Middle frontal gyrus (tissue), 1 donor: ENCODE data around the gene PRLH.
"Not testable (repeated sequence)": the region's sequence is repeated elsewhere in the genome, so short reads cannot be mapped to it uniquely, and the experiment has no call there.

ENCODE experiments used
- DNase-seq: peaks from one replicate; pipeline ENCODE4 v3.0.0-alpha.2; 2015; ENCODE audit warnings: low spot score; ENCODE audit errors: extremely low spot score

PRLH gene

DNA sequence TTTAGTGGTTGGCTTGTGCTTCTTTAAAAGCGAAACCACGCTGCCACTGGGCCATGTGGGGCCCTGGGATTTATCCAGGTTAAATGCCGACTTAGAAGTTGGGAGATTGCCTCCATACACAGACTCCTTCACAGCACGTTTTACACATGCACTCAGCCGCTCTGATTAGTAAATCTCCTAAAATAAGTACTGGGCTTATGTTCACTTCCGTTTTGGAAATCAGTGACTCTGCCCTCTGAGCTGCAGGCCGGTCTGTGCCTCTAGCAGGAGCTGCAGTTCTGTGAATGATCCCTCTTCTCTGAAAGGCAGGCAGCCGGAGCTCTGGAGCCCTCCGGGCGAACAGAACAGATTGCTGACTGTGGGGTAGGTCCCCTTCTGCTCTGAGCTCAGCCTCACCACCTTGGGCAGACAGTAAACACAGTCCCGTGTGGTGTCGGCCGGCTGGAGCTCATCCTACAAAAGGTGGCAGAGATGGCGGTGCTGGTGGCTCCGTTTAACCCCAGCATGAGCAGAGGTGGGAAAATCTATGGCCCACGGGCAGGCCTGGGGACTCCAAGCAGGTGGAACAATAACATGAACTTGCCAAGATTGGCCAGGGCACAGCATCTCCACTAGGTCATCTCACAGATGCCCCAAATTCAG is 34.0 kb downstream of the PRLH start:
- DNase-seq, result no peak

DNA sequence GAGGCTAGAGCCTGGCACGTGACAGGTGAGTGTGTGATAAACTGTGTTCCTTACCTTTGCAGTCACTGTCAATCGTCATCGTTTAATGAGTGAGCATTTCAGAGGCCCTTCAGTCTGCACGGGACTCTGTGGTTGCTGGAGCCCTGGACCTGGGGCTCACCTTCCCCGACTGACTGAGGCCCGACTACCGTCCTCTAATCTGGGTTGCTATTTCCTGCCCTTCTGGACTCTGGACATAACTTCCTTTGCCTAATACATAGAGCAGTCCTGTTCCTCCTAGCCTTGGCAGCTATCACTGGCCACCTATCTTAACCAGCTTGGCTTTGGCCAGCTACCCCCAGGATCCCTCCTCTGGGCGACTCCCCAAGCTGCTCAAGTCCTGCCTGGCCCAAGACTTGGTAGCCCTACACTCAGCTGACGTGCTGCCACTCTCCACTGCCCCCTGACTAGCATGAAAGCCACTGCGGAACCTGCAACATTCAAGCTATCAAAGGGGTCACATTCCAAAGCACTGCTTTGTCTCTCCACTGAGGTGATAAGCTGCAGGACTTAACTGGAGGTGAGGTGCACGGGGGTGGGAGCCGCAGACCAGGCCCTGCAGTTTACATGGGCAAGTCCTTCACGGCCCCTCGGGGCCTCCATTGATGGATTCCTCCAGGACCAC is 35.2 kb downstream of the PRLH start:
- DNase-seq, result no peak

DNA sequence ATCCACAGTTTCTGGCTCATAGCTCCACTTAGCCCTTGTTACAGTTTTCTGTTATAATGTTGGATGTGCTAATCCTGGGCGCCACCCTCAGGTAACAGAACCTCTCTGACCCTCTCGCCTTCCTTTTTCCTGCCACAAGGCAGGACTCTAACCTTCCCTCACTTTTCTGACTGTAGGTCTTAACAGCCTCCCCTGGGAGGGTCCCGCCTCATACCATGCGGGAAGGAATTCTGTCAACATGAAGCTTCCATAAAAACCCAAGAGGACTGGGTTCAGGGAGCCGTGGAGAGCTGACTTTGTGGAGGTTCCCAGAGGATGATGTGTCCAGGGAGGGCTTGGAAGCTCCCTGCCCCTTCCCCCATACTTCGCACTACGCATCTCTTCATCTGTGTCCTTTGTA is 36.0 kb downstream of the PRLH start:
- DNase-seq, result no peak

DNA sequence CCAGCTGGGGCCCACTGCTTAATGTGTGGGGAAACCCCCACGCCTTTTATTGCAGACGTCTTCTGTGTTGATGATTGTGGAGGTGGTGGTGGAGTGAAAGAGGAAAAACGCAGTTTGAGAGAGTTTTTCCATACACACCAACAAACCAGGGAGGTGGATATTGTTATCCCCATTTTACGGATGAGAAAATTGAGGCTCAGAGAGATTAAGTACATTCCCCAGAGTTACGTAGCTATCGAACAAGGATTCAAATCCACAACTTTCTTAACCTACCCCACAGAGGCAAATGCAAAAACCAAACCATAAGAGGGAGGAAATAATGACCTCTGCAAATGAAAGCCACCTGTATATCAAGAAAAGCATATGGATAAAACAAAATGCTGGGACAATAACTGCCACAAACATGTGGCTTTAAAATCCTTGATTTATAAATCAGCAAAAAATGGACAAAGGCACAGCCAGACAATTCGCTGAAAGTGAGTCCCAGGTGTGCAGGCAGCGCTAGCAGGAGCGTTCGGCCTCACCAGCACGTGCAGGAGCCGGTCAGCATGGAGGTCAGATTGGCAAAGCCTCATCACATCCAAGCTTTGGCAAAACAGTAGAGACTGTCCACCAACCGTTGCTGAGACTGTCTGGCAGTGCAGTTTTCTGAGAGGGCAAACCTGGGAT is 36.8 kb downstream of the PRLH start:
- no peak for DNase-seq

DNA sequence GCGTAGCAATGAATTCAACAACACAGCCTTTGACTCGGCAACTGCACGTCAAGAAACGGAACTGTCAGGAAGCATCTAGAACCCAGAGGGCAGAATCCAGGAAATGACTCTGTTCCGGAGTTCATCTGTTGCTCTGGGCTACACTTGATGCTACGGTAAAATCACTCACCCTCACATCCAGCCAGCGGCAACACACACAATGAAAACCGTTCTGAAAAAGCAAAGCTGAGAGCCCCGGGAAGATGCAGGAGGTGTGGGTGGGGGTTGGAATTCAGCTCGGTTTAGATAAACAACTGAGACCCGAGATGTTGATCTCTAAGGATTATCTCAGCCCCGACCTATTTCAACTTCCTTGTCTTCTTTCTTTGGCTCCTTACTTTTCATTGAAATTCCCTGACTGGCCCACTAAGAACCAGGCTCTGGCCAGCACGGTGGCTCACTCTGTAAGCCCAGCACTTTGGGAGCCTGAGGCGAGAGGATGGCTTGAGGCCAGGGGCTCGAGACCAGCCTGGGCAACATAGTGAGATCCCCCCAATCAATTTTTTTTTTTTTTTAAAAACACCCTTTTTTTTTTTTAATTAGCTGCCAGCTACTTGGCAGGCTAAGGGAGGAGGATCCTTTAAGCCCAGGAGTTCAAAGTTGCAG is 37.5 kb downstream of the PRLH start:
- no peak for DNase-seq

DNA sequence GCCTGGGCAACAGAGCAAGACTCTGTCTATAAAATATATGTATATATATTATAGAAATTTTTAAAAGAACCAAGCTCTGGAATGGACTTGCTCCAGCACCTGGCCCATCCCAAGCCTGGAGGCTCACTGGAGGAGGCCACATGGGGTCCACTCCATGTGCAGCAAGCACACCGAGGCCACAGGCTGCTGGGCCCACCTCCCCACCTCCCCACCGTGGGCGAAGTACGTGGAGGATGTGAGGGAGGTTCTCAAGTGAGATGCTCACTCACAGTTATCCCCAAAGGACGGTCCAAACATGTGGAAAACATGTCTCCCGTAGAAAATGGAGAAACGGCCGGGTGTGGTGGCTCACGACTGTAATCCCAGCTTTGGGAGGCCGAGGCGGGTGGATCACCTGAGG is 38.0 kb downstream of the PRLH start:
- DNase-seq, result no peak

DNA sequence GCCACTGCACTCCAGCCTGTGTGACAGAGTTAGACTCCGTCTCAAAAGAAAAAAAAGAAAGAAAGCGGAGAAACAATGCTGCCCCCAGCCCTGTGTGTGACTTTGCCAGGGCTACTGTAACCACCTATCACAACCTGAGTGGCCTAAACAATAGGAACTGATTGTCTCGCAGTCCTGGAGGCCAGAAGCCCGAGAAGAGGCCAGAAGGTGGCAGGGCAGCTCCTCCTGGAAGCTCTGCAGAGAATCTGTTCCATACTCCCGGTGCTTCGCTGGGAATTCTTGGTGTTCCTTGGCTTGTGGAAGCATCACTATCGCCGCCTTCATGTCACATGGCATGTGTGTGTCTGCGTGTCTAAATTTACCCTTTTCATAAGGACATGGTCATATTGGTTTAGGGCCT is 38.6 kb downstream of the PRLH start:
- no peak for DNase-seq

DNA sequence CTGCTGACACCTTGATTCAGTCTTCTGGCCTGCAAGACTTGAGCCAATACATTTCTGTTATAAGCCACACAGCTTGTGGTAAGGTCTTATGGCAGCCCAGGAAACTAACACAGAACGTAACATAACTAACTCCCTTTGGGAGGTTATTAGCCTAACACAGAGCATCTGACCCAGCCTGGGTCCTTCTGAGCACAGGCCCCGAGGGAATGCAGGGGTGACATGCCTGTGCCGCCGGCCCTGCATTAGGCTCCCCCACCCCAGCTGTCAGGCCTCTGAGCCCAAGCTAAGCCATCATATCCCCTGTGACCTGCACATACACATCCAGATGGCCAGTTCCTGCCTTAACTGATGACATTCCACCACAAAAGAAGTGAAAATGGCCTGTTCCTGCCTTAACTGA is 40.1 kb downstream of the PRLH start:
- DNase-seq, result not testable (repeated sequence)

DNA sequence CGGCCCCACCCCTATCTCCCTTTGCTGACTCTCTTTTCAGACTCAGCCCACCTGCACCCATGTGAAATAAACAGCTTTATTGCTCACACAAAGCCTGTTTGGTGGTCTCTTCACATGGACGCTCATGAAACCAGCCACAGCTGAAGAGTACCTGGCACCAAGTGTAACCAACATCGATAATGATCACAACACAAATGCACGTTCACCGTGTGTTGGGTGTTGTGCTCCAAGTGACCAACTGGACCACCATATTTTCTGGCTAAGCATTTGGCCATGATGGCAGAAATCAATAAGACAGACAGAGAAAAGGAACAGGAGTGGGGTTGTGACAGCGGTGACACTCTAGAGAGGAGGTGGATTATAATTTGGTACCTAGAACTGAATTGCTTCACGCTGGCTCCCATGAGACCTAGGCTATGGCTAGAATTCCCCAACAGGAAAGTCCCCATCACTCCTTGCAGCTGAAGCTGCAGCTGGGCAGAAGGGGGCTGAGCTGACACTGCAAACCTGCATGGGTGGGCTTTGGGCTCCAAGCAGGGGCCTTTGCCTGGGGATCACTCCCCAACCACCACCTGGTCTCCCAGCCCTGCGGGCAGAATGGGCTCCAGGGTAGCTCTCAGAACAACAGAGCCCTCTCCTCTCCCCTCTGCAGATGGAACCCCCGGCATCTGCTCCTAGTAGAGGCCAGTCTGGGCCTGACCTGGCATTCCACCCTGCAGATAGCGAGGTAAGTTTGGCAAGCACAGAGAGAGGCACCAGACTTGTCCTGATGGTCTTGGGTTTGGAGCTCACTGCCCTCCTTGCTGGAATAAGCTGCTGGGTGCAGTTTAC is 46.4 kb downstream of the PRLH start:
- no peak for DNase-seq

DNA sequence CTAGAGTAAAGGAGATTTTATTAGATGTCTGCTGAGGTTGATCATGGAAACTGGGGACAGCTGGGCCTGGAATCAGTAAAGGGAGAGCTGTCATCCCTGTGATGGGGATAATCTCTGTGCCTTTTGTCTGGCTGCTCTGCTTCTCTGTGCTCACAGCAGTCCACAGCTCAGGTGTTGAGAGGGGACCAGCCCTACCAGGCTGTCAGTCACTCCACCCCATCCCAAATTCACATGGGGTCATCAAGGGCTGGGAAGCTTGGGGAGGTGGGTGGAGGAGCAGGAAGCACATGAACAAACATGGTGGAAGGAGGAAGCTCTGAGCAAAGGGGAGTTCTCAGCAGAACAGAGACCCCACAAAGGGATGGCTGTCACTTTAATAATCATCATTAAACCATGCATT is 47.3 kb downstream of the PRLH start:
- no peak for DNase-seq

DNA sequence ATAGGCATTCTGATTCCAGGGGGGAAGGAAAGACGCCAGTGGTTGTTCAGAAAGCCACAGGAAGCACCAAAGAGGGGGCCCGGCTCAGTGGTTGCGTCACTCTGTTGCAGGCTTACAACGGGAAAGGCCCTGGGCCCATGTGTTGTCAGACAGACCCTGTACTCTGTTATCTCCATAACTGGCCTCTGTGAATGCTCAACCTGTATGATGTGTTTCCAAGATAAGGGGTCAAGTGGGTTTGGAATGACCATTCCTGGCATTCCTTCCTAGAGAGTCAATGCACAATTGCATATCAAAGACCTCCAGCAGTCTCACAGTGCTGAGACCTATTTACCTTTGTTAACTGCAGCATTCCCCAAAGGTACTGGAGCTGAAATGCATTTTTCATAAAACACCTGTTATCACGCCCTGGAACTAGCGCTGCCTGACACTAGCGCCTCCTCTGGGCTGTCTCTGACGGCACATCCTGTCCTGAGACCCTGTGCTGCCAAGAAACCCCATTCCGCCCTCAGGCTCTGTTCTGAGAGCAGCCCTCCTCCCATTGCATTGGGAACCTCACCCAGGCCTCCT is 47.9 kb downstream of the PRLH start:
- DNase-seq, result no peak

DNA sequence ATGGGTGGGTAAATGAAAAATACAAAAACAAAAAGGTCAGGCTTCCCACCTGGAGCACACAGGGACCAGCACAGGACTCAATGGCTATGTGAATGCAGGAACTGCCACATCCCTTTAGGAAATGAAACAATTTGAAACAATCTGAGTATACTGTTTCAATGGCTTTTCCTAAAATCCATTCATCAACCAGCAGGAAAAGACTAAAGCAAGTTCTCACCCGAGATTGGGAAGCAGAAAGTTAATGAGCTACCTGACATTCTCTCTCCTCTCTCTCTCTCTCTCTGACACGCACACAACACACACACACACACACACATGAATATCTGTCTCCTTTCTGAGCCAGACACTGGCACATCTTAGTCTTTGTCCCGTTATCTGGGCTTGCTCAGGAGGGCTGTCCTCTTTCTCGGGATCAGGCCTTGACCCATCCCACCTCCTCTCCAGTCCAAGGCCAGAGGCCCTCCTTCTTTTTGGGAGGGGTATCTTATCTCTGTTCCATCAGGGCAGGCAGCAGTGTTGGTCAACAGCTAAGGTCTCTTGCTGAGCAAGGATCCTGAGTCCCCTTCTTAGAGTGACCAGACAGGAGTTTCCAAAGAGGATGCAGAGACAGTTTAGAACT is 49.4 kb downstream of the PRLH start:
- no peak for DNase-seq

DNA sequence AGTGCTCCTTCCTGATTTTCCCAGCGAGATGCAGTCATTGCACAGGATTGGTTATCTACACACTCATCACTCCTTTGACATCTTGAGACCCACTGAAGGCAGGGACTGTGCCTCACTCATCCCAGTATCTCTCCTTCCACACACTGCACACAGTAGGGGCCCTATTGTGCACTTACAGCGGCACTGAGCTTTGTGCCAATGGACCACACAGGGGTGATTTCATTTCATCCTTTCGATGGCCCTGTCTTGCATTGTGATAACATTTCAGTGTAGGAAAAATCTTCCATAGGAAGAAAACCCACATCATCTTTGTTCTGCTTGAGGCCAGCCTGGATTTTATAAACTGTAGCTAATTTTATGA is 50.0 kb downstream of the PRLH start:
- no peak for DNase-seq
